GM12878 (cell line): ENCODE results near the gene ABCC1. TPM values are rescaled to one million over a fixed set of nuclear protein-coding genes. Genes with fewer than 3 reads are reported as not detected.
A peak's percentile ranks its signal among the peaks of the same experiment; 100 is the strongest.

Experiments used
- ATAC-seq: fragments of 200-7000 bp; cut with Tn5 transposase; 3 replicates; pipeline ENCODE4 v1.9.1; 2020; ENCODE audit warnings: mild to moderate bottlenecking, moderate library complexity
- BruUV-seq: library from RNA; stranded (reverse); fragments of 400-500 nt; replicated peaks from 2 replicates; lab custom pipeline; 2021; lab: Mats Ljungman, UMichigan
- CTCF ChIA-PET: fragments of 300-600 bp; sonication (Branson Sonifier 250); formaldehyde crosslinking; extraction: SDS; loops from one replicate; lab custom pipeline; 2021; ENCODE audit warnings: inconsistent platforms; lab: Yijun Ruan, JAX
- POLR2A ChIA-PET: fragments of 350-600 bp; formaldehyde crosslinking; extraction: SDS; loops from one replicate; lab custom pipeline; 2021; ENCODE audit warnings: inconsistent platforms; lab: Charles Lee
- RAD21 ChIA-PET: fragments of 300-600 bp; sonication (Branson Sonifier 250); formaldehyde crosslinking; loops from one replicate; lab custom pipeline; 2023; ENCODE audit warnings: antibody characterized with exemption; ENCODE audit not compliant: unreplicated experiment; lab: Charles Lee
- SMC1A ChIA-PET: fragments of 300-600 bp; sonication (Branson Sonifier 250); formaldehyde crosslinking; loops from one replicate; lab custom pipeline; 2023; ENCODE audit not compliant: unreplicated experiment, uncharacterized antibody; lab: Charles Lee
- DNase-seq: peaks from one replicate; pipeline ENCODE4 v3.0.0-alpha.2; 2011; ENCODE audit warnings: low read depth, low spot score
- FAIRE-seq: peaks from 3 replicates; lab custom pipeline; 2011; peaks lifted over from hg19 to GRCh38; lab: Jason Lieb, UNC
- H2AFZ ChIP-seq: 2 replicates; pipeline ENCODE4 v1.6.0; 2011; ENCODE audit warnings: low read depth, low read length, control low read depth; ENCODE audit not compliant: control insufficient read depth
- H3K27ac ChIP-seq: 2 replicates; pipeline ENCODE4 v1.5.1; 2011; ENCODE audit warnings: control low read depth; ENCODE audit not compliant: control insufficient read depth, insufficient read depth
- H3K27me3 ChIP-seq, 2 experiments: replicated peaks in 1 of 2; 2 replicates each; pipeline versions ENCODE4 v1.6.0 to v1.6.1; 2011; ENCODE audit warnings: low read length in 1 of 2; ENCODE audit not compliant: control insufficient read depth in 2 of 2, insufficient read depth in 2 of 2
- H3K36me3 ChIP-seq, 2 experiments: 2 replicates each; pipeline ENCODE4 v1.5.1; 2011; ENCODE audit warnings: low read length in 1 of 2; ENCODE audit not compliant: control insufficient read depth in 2 of 2, insufficient read depth in 2 of 2
- H3K4me1 ChIP-seq: 2 replicates; pipeline ENCODE4 v1.6.1; 2011; ENCODE audit warnings: mild to moderate bottlenecking, low read length, moderate library complexity, mixed read lengths; ENCODE audit not compliant: control insufficient read depth, insufficient read depth
- H3K4me2 ChIP-seq: 2 replicates; pipeline ENCODE4 v1.6.0; 2011; ENCODE audit warnings: control low read depth; ENCODE audit not compliant: control insufficient read depth, insufficient read depth
- H3K4me3 ChIP-seq: fragments of 200-600 bp; sonication (generic); 2 replicates; pipeline ENCODE4 v1.5.1; 2016
- H3K79me2 ChIP-seq: 2 replicates; pipeline ENCODE4 v1.6.0; 2011; ENCODE audit warnings: low read length; ENCODE audit not compliant: control insufficient read depth, insufficient read depth
- H3K9ac ChIP-seq: 2 replicates; pipeline ENCODE4 v1.8.0; 2011; ENCODE audit warnings: low read length, control low read depth, mixed read lengths; ENCODE audit not compliant: control insufficient read depth, insufficient read depth
- H3K9me3 ChIP-seq: replicated peaks from 3 replicates; pipeline ENCODE4 v1.5.1; 2011; ENCODE audit warnings: mild to moderate bottlenecking, low read length; ENCODE audit not compliant: control insufficient read depth, insufficient read depth
- H4K20me1 ChIP-seq: 2 replicates; pipeline ENCODE4 v1.6.0; 2011; ENCODE audit not compliant: control insufficient read depth, insufficient read depth
- BHLHE40 ChIP-seq, 2 experiments: fragments of 450-650 bp in 1 of 2; IDR thresholded peaks; 2 replicates each; pipeline ENCODE4 v1.6.1; 2011 to 2017; ENCODE audit warnings: low read depth in 2 of 2, borderline replicate concordance in 1 of 2, improper control_type of control experiment in 1 of 2, low read length in 1 of 2, mild to moderate bottlenecking in 1 of 2
- CEBPB ChIP-seq, 2 experiments: fragments of 150-350 bp in 1 of 2; IDR thresholded peaks; 2 replicates each; pipeline ENCODE4 v1.6.1; 2012 to 2014; ENCODE audit warnings: low read depth in 2 of 2, low read length in 2 of 2, borderline replicate concordance in 1 of 2, inconsistent platforms in 1 of 2
- IRF3 ChIP-seq: fragments of 450-650 bp; IDR thresholded peaks from 2 replicates; pipeline ENCODE4 v1.6.1; 2014; ENCODE audit warnings: mild to moderate bottlenecking
- MAX ChIP-seq: IDR thresholded peaks from 2 replicates; pipeline ENCODE4 v1.6.1; 2012; ENCODE audit warnings: low read depth, low read length, improper control_type of control experiment
- MEF2B ChIP-seq: fragments of 450-650 bp; IDR thresholded peaks from 2 replicates; pipeline ENCODE4 v1.6.1; 2018; ENCODE audit warnings: mild to moderate bottlenecking, moderate library complexity; ENCODE audit not compliant: partially characterized antibody, poor library complexity, severe bottlenecking
- MTA3 ChIP-seq: IDR thresholded peaks from 2 replicates; pipeline ENCODE4 v1.6.1; 2012; ENCODE audit warnings: low read length, inconsistent platforms, borderline replicate concordance
- RB1 ChIP-seq: fragments of 450-650 bp; formaldehyde crosslinking; IDR thresholded peaks from 2 replicates; pipeline ENCODE4 v1.6.1; 2017; ENCODE audit warnings: mild to moderate bottlenecking, borderline replicate concordance
- RFX5 ChIP-seq: IDR thresholded peaks from 2 replicates; pipeline ENCODE4 v1.6.1; 2011; ENCODE audit warnings: low read depth, low read length, improper control_type of control experiment
- SIN3A ChIP-seq: IDR thresholded peaks from 2 replicates; pipeline ENCODE4 v1.6.1; 2012; ENCODE audit warnings: low read depth, low read length, improper control_type of control experiment
- SP1 ChIP-seq: IDR thresholded peaks from one replicate; pipeline ENCODE4 v1.6.1; 2011; ENCODE audit warnings: low read depth, low read length
- TCF12 ChIP-seq: IDR thresholded peaks from 2 replicates; pipeline ENCODE4 v1.6.1; 2011; ENCODE audit warnings: low read depth, mild to moderate bottlenecking, low read length
- USF1 ChIP-seq: IDR thresholded peaks from 2 replicates; pipeline ENCODE4 v1.6.1; 2011; ENCODE audit warnings: borderline replicate concordance, low read depth, mild to moderate bottlenecking, moderate library complexity, mixed read lengths, low read length; ENCODE audit not compliant: insufficient read depth; ENCODE audit errors: extremely low read length
- ZSCAN29 ChIP-seq: fragments of 450-650 bp; IDR thresholded peaks from 2 replicates; pipeline ENCODE4 v1.6.1; 2017; ENCODE audit warnings: mild to moderate bottlenecking, moderate library complexity
- WGBS: methylation state at CpG from one replicate; pipeline ENCODE4 v1.1.6; 2016; ENCODE audit warnings: low lambda C conversion rate; ENCODE audit not compliant: insufficient replicate concordance, insufficient coverage; ENCODE audit errors: missing lambda C conversion rate; 5-methylcytosine and 5-hydroxymethylcytosine counted together
- in situ Hi-C: fragments of 300-500 bp; cut with MboI; formaldehyde crosslinking; loops from 9 replicates; pipeline ENCODE4 v1.14.3; 2018; ENCODE audit warnings: mixed read lengths
- intact Hi-C: fragments of 100-400 bp; cut with micrococcal nuclease; formaldehyde crosslinking; loops from one replicate; pipeline ENCODE4 v1.14.2; 2022; ENCODE audit not compliant: unreplicated experiment
- polyA plus RNA-seq, 11 experiments: library from polyadenylated mRNA; depleted of rRNA in 4 of 11; unstranded in 6 of 11; stranded (reverse) in 5 of 11; fragments of >200 nt; fragmentation: Nextera tagmentation in 4 of 11; fragmentation: Illumina TruSeq in 1 of 11; extraction: Ambion mirVana in 4 of 11; extraction: Trizol in 1 of 11; gene quantifications; 1 replicate in 1 of 11; 2 replicates in 10 of 11; pipeline versions ENCODE4 v1.2.1 to v1.2.3, GENCODE V29; 2011 to 2016; ENCODE audit warnings: inconsistent platforms in 2 of 11, missing spikeins in 2 of 11, low read depth in 1 of 11
- total RNA-seq, 4 experiments: library from RNA; depleted of rRNA in 3 of 4; stranded (reverse); fragments of >200 nt in 3 of 4; fragmentation: Illumina TruSeq in 1 of 4; extraction: Trizol in 1 of 4; gene quantifications; 2 replicates each; pipeline versions ENCODE4 v1.2.1 to v1.2.3, GENCODE V29; 2013 to 2021

Gene ABCC1
- total and polyA plus RNA-seq, 10 of the 15 experiments (the other 5 are each of a cell fraction or from before 2014, with no cell fraction given), result 3.2 to 44.6 (median 14.5) TPM

- ChIA-PET SMC1A (interaction anchor here (0.6 to 1.0 kb wide), 4 partner anchors 18 to 125 kb away, joined by 3 to 4 read pairs (median 3); partner anchors contain the start of gene CEP20), CTCF (interaction anchor here (0.6 to 1.6 kb wide), 4 partner anchors 10 to 32 kb away, joined by 3 to 4 read pairs (median 4); partner anchors contain the start of gene CEP20), POLR2A (interaction anchor here (2.9 to 3.4 kb wide), 2 partner anchors 9 to 18 kb away, joined by 10 to 18 read pairs; partner anchors contain the start of gene CEP20), RAD21 (interaction anchor here (2.3 kb wide), 1 partner anchor 17 kb away, joined by 13 read pairs; the partner anchor contains the start of gene CEP20)
- DNase-seq, result no peak
- H3K27me3 ChIP-seq, result no peaks in the 10 kb centered on the region
- H3K4me3 ChIP-seq, result no peak overlapping the region
- intact Hi-C loops (no loop called here), in situ Hi-C loops (no loop called here)
- 33% methylated on average over 2 of the region's 2 CpGs for WGBS
- BruUV-seq, result no TSS peak
- no peak overlapping the region for H3K4me2 ChIP-seq
- no peak for FAIRE-seq
- no peaks in the 10 kb centered on the region for H3K4me1 ChIP-seq
- no peak overlapping the region for H3K9ac ChIP-seq
- no peaks in the 10 kb centered on the region for H3K79me2 ChIP-seq
- no peak for TF ChIP-seq MTA3
- TF ChIP-seq MAX, result no peak
- no peak for TF ChIP-seq RB1
- TF ChIP-seq MEF2B, result no peak
- no peak overlapping the region for H3K27ac ChIP-seq
- H3K9me3 ChIP-seq, result no peaks in the 10 kb centered on the region
- ATAC-seq, result no peak
- H4K20me1 ChIP-seq, result no peaks in the 10 kb centered on the region
- no peak overlapping the region for H2AFZ ChIP-seq
- no peaks in the 10 kb centered on the region for H3K36me3 ChIP-seq
Measured at GRCh38 chr16:15906439-15906838, 43.0 kb upstream of the ABCC1 start.

GRCh38 chr16:15907863-15908478, 41.4 kb upstream of the ABCC1 start:
- DNase-seq (peak; percentile 97), ATAC-seq (peak; percentile 100), FAIRE-seq (peak; percentile 96)
- no TSS peak for BruUV-seq
- intact Hi-C loops (no loop called here), in situ Hi-C loops (no loop called here)
- ChIA-PET CTCF (interaction anchor here (1.0 to 1.6 kb wide), 4 partner anchors 17 to 42 kb away, joined by 3 to 5 read pairs (median 4); no protein-coding TSS in a partner anchor), SMC1A (interaction anchor here (0.7 to 1.8 kb wide), 8 partner anchors 8 to 90 kb away, joined by 3 to 9 read pairs (median 6); partner anchors contain the start of gene CEP20), RAD21 (interaction anchor here (0.5 to 2.3 kb wide), 7 partner anchors 11 to 1353 kb away, joined by 3 to 13 read pairs (median 3); partner anchors contain the start of gene CEP20), POLR2A (interaction anchor here (0.5 to 3.4 kb wide), 6 partner anchors 11 to 243 kb away, joined by 3 to 18 read pairs (median 4); partner anchors contain the start of gene CEP20)
- H3K79me2 ChIP-seq, result no peaks in the 10 kb centered on the region
- no peak overlapping the region for H3K9ac ChIP-seq
- H3K4me3 ChIP-seq, result no peak overlapping the region
- no peaks in the 10 kb centered on the region for H4K20me1 ChIP-seq
- H3K27me3 ChIP-seq, result no peaks in the 10 kb centered on the region
- H3K9me3 ChIP-seq, result no peaks in the 10 kb centered on the region
- H3K36me3 ChIP-seq, result no peaks in the 10 kb centered on the region
- H3K4me1 ChIP-seq, result no peaks in the 10 kb centered on the region
- 0 out of 2 replicates have a peak overlapping the region, but pooled peaks have one; percentile 26 for H3K4me2 ChIP-seq
- no peak overlapping the region for H3K27ac ChIP-seq
- peak overlapping the region; percentile 86 for H2AFZ ChIP-seq
- WGBS, result 24% methylated on average over 7 of the region's 7 CpGs
- TF ChIP-seq ZSCAN29, result no peak
- TF ChIP-seq SIN3A, result no peak
- peak; percentile 91 for TF ChIP-seq SP1
- peak; percentile 80 for TF ChIP-seq IRF3
- peak; percentile 99 for TF ChIP-seq RFX5
- peak in 1 of 2 experiments; percentile 64; a peak in 1 of 4 replicates for TF ChIP-seq CEBPB (IDR thresholded peaks at IDR 0.05; ENCODE audit: borderline replicate concordance in 1 of 2, low read depth in 2 of 2, low read length in 2 of 2)
- peak in 1 of 2 experiments; percentile 52; a peak in 2 of 4 replicates for TF ChIP-seq BHLHE40 (IDR thresholded peaks at IDR 0.05; ENCODE audit: borderline replicate concordance in 1 of 2, low read depth in 2 of 2, low read length in 1 of 2)
- no peak for TF ChIP-seq TCF12
- peak; percentile 91 for TF ChIP-seq USF1
